ENCODE measurements around the gene ZNF532. TPM values are rescaled to one million over a fixed set of nuclear protein-coding genes. Genes with fewer than 3 reads are reported as not detected.

The ZNF532 gene
- total and polyA plus RNA-seq, 9 of the 15 experiments (the other 6 are each of a cell fraction or from before 2014, with no cell fraction given), result 0.42 TPM; not detected in 8

DNA sequence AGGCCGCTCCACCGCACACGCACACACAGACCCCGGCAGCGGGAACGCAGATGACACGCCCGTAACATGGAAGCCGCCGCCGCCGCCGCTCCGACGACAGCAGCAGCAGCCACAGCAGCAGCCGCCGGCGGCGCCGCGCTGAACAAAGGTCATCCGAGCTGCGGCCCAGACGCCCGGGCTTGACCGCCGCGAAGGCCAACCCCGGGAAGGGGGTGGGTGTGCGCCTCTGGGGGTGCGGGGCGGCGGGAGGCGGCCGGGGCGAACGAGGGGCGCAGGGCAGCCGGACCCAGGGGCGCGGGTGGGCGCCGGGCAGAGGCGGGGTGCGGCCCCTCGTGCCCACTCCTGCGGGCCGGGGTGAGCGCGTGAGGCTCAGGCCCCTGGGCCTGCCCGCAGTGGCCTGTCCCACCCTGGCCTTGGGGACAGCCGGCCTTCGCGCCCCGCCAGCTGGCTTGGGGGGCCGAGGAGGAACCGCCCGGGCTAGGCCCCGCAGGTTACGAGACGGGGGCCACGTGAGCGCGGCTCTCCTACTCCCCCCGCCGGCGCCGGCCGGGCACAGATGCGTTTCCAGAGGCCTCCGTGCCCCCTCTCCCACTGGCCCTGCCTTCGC is 1.0 kb upstream of the ZNF532 start:
- H3K4me1 ChIP-seq (replicated peaks in 1 of 2; ENCODE audit: control insufficient read depth in 2 of 2, insufficient read depth in 2 of 2, low read length in 2 of 2), result no peaks in the 10 kb centered on the region
- intact Hi-C loops (cut with micrococcal nuclease), result no loop called here
- no peak overlapping the region for H2AFZ ChIP-seq (ENCODE audit: low read depth, low read length)
- no peaks in the 10 kb centered on the region for H3K79me2 ChIP-seq (ENCODE audit: control insufficient read depth, insufficient read depth, low read length)
- CTCF ChIA-PET (ENCODE audit: low intra/inter-chr PET ratio), result no interaction called here
- H3K9me1 ChIP-seq (ENCODE audit: control insufficient read depth, insufficient read depth, low read length), result no peaks in the 10 kb centered on the region
- H4K20me1 ChIP-seq (replicated peaks; ENCODE audit: control insufficient read depth, insufficient read depth, low read length), result no peaks in the 10 kb centered on the region
- no TSS peak for BruUV-seq (replicated peaks)
- FAIRE-seq (no peak), DNase-seq (ENCODE audit: extremely low read depth in 1 of 4, low spot score in 3 of 4) (no peak), ATAC-seq (no peak)
- no peak overlapping the region for H3K9ac ChIP-seq (ENCODE audit: insufficient read depth in 1 of 2, low read depth in 2 of 2, low read length in 2 of 2)
- POLR2A ChIA-PET, result no interaction called here
- H3K4me3 ChIP-seq, result no peak overlapping the region
- H3K4me2 ChIP-seq (ENCODE audit: insufficient read depth, low read length), result no peak overlapping the region
- no CpG with 5 or more reads among the region's 72 CpGs for WGBS (ENCODE audit: insufficient coverage, low coverage, missing lambda C conversion rate)
- peaks cover 0 to 2% of the 10 kb centered on the region in 2 experiments; a peak in 1 of 5 replicates for H3K27me3 ChIP-seq (ENCODE audit: control insufficient read depth in 2 of 2, insufficient read depth in 2 of 2, low read length in 2 of 2)
- TF ChIP-seq HMG20B (CRISPR knock-in tag; IDR thresholded peaks at IDR 0.05), result no peak
- no peak for TF ChIP-seq KLF16 (IDR thresholded peaks at IDR 0.05)
- no peak for TF ChIP-seq ZNF134 (CRISPR knock-in tag; conservative IDR thresholded peaks at IDR 0.05)
- TF ChIP-seq ETV5 (CRISPR knock-in tag; IDR thresholded peaks at IDR 0.05; ENCODE audit: low read depth), result no peak
- no peak for TF ChIP-seq ZNF232 (CRISPR knock-in tag; IDR thresholded peaks at IDR 0.05)
- in situ Hi-C loops (cut with MboI), result no loop called here
- H3K9me3 ChIP-seq (replicated peaks; ENCODE audit: control insufficient read depth, insufficient read depth, low read depth, low read length), result no peaks in the 10 kb centered on the region
- H3K27ac ChIP-seq (ENCODE audit: extremely low read depth, low read depth, low read length), result no peak overlapping the region
- no peaks in the 10 kb centered on the region for H3K36me3 ChIP-seq (ENCODE audit: control insufficient read depth, insufficient read depth, low read length)

GRCh38 chr18:58865033-58865590 is 435 bp downstream of the ZNF532 start:
- BruUV-seq (replicated peaks), result no TSS peak
- no peak for DNase-seq (ENCODE audit: extremely low read depth in 1 of 4, low spot score in 3 of 4)
- 5% methylated on average over 4 of the region's 4 CpGs for WGBS (ENCODE audit: insufficient coverage, low coverage, missing lambda C conversion rate)
- intact Hi-C loops (cut with micrococcal nuclease), result no loop called here
- Histone ChIP-seq H3K9me3 (replicated peaks; ENCODE audit: control insufficient read depth, insufficient read depth, low read depth, low read length) (no peaks in the 10 kb centered on the region), H4K20me1 (replicated peaks; ENCODE audit: control insufficient read depth, insufficient read depth, low read length) (no peaks in the 10 kb centered on the region), H3K9me1 (ENCODE audit: control insufficient read depth, insufficient read depth, low read length) (no peaks in the 10 kb centered on the region), H3K79me2 (ENCODE audit: control insufficient read depth, insufficient read depth, low read length) (no peaks in the 10 kb centered on the region), H3K4me3 (no peak overlapping the region), H2AFZ (ENCODE audit: low read depth, low read length) (no peak overlapping the region), H3K27me3 (ENCODE audit: control insufficient read depth in 2 of 2, insufficient read depth in 2 of 2, low read length in 2 of 2) (no peaks in the 10 kb centered on the region), H3K4me1 (replicated peaks in 1 of 2; ENCODE audit: control insufficient read depth in 2 of 2, insufficient read depth in 2 of 2, low read length in 2 of 2) (no peaks in the 10 kb centered on the region), H3K27ac (ENCODE audit: extremely low read depth, low read depth, low read length) (no peak overlapping the region), H3K9ac (ENCODE audit: insufficient read depth in 1 of 2, low read depth in 2 of 2, low read length in 2 of 2) (no peak overlapping the region), H3K4me2 (ENCODE audit: insufficient read depth, low read length) (no peak overlapping the region), H3K36me3 (ENCODE audit: control insufficient read depth, insufficient read depth, low read length) (no peaks in the 10 kb centered on the region)
- in situ Hi-C loops (cut with MboI), result no loop called here
- POLR2A ChIA-PET, result no interaction called here
- no peak for ATAC-seq
- CTCF ChIA-PET (ENCODE audit: low intra/inter-chr PET ratio), result no interaction called here
- TF ChIP-seq ZNF384 (IDR thresholded peaks at IDR 0.05; ENCODE audit: low read depth, low read length) (no peak), PRMT5 (CRISPR knock-in tag; IDR thresholded peaks at IDR 0.05) (no peak), NR2C2 (CRISPR knock-in tag; IDR thresholded peaks at IDR 0.05) (no peak), NR2C2 (tag; IDR thresholded peaks at IDR 0.05) (no peak), DMBX1 (CRISPR knock-in tag; IDR thresholded peaks at IDR 0.05; ENCODE audit: borderline replicate concordance) (no peak), CEBPG (CRISPR knock-in tag; IDR thresholded peaks at IDR 0.05) (no peak), CEBPG (tag; conservative IDR thresholded peaks at IDR 0.05 in 1 of 2, IDR thresholded peaks at IDR 0.05 in 1 of 2) (no peak), ZNF561 (CRISPR knock-in tag; conservative IDR thresholded peaks at IDR 0.05) (no peak), TSC22D4 (tag; IDR thresholded peaks at IDR 0.05) (no peak), THRB (CRISPR knock-in tag; conservative IDR thresholded peaks at IDR 0.05) (no peak), NRF1 (conservative IDR thresholded peaks at IDR 0.05 in 1 of 2, IDR thresholded peaks at IDR 0.05 in 1 of 2) (no peak)
- no peak for FAIRE-seq
